NOMO-1 treated with DMSO at 0.1 percent for 48 hours (cell line): ENCODE data around the gene SAC3D1.
"Not testable (repeated sequence)": the region's sequence is repeated elsewhere in the genome, so short reads cannot be mapped to it uniquely, and the experiment has no call there.

ENCODE experiments used
- DNase-seq: peaks from one replicate; lab custom pipeline; 2025; ENCODE audit not compliant: unreplicated experiment; lab: John Stamatoyannopoulos, UW

Gene SAC3D1

GRCh38 chr11:65023502-65023901 is 17.5 kb upstream of the SAC3D1 start:
- not testable (repeated sequence) for DNase-seq

- no peak for DNase-seq
These were observed 14.2 kb upstream of the SAC3D1 start for GRCh38 chr11:65026810-65027209.

- peak; percentile 96 for DNase-seq
These were observed 13.6 kb upstream of the SAC3D1 start, which contains the start of gene SNX15 for GRCh38 chr11:65027213-65028067. TSS of gene SNX15 (plus strand) at chr11:65027439. CDS start at chr11:65027538, 99 bp downstream.

- no peak for DNase-seq
These were observed 8.8 kb upstream of the SAC3D1 start for GRCh38 chr11:65032216-65032615.

GRCh38 chr11:65034423-65034822 is 6.6 kb upstream of the SAC3D1 start:
- no peak for DNase-seq

- DNase-seq, result no peak
These were observed 5.4 kb upstream of the SAC3D1 start for GRCh38 chr11:65035579-65035978.

- no peak for DNase-seq
These were observed 4.1 kb upstream of the SAC3D1 start for GRCh38 chr11:65036931-65037330.

GRCh38 chr11:65040520-65040846 is 527 bp upstream of the SAC3D1 start:
- no peak for DNase-seq

GRCh38 chr11:65042891-65043290 is 1.9 kb downstream of the SAC3D1 start:
- no peak for DNase-seq

GRCh38 chr11:65043881-65044501 is 3.0 kb downstream of the SAC3D1 start:
- DNase-seq, result peak; percentile 60

- no peak for DNase-seq
These were observed 4.1 kb downstream of the SAC3D1 start for GRCh38 chr11:65045061-65045460.

- no peak for DNase-seq
These were observed 4.7 kb downstream of the SAC3D1 start for GRCh38 chr11:65045728-65046127.

GRCh38 chr11:65047581-65048422 is 6.8 kb downstream of the SAC3D1 start:
- no peak for DNase-seq

- DNase-seq, result no peak
These were observed 10.4 kb downstream of the SAC3D1 start for GRCh38 chr11:65051398-65051858.

GRCh38 chr11:65053827-65054508 is 13.0 kb downstream of the SAC3D1 start:
- no peak for DNase-seq

GRCh38 chr11:65055538-65055937 is 14.5 kb downstream of the SAC3D1 start:
- DNase-seq, result no peak

- no peak for DNase-seq
These were observed 16.0 kb downstream of the SAC3D1 start for GRCh38 chr11:65056999-65057398.

- no peak for DNase-seq
These were observed 16.5 kb downstream of the SAC3D1 start for GRCh38 chr11:65057526-65057925.

GRCh38 chr11:65058012-65058411 is 17.0 kb downstream of the SAC3D1 start:
- no peak for DNase-seq

- no peak for DNase-seq
These were observed 17.5 kb downstream of the SAC3D1 start, which contains the start of gene NAALADL1 for GRCh38 chr11:65058419-65059054. TSS of gene NAALADL1 (minus strand) at chr11:65058553. CDS start at chr11:65058521, 32 bp downstream.
